ENCODE results near the gene CD200. TPM values are rescaled to one million over a fixed set of nuclear protein-coding genes. Genes with fewer than 3 reads are reported as not detected.

Gene CD200
- total and polyA plus RNA-seq, 7 donors, result 0.59 to 1.5 (median 0.68) TPM

DNA sequence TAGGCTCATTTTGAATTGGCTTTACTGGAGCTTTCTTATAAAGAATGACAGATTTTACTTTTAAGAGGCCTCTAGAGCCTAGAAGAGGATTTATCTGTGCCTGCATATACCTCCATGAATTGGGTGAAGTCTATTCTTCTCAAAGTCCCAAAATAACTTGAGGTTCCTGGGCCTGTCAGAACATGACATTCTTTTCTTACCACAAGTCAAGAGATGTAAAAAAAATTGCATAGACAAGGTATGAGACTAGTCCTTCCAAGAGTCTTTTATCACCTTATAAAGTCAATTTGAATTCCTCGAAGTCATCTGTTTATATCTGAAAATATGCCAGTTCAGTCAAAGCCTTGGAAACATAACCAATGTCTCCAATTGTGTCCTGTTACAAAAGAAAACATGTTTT lies 17.2 kb upstream of the CD200 start:
- Histone ChIP-seq H3K27ac (no peak overlapping the region), H3K4me3 (no peak overlapping the region), H3K4me1 (no peaks in the 10 kb centered on the region), H3K36me3 (ENCODE audit: insufficient read depth in 1 of 2, low read depth in 1 of 2) (no peaks in the 10 kb centered on the region), H3K9me3 (peaks cover 3% of the 10 kb centered on the region), H3K27me3 (ENCODE audit: insufficient read depth in 3 of 3, low read length in 2 of 3) (no peaks in the 10 kb centered on the region)
- intact Hi-C loops (cut with DNase I), result no loop called here
- 47 to 100% (median 95%) methylated on average over 1 of the region's 1 CpG for WGBS, 3 donors
- TF ChIP-seq, protein P1, sequence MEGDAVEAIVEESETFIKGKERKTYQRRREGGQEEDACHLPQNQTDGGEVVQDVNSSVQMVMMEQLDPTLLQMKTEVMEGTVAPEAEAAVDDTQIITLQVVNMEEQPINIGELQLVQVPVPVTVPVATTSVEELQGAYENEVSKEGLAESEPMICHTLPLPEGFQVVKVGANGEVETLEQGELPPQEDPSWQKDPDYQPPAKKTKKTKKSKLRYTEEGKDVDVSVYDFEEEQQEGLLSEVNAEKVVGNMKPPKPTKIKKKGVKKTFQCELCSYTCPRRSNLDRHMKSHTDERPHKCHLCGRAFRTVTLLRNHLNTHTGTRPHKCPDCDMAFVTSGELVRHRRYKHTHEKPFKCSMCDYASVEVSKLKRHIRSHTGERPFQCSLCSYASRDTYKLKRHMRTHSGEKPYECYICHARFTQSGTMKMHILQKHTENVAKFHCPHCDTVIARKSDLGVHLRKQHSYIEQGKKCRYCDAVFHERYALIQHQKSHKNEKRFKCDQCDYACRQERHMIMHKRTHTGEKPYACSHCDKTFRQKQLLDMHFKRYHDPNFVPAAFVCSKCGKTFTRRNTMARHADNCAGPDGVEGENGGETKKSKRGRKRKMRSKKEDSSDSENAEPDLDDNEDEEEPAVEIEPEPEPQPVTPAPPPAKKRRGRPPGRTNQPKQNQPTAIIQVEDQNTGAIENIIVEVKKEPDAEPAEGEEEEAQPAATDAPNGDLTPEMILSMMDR (IDR thresholded peaks at IDR 0.05), result no peak
- ATAC-seq (no peak), DNase-seq (no peak)

DNA sequence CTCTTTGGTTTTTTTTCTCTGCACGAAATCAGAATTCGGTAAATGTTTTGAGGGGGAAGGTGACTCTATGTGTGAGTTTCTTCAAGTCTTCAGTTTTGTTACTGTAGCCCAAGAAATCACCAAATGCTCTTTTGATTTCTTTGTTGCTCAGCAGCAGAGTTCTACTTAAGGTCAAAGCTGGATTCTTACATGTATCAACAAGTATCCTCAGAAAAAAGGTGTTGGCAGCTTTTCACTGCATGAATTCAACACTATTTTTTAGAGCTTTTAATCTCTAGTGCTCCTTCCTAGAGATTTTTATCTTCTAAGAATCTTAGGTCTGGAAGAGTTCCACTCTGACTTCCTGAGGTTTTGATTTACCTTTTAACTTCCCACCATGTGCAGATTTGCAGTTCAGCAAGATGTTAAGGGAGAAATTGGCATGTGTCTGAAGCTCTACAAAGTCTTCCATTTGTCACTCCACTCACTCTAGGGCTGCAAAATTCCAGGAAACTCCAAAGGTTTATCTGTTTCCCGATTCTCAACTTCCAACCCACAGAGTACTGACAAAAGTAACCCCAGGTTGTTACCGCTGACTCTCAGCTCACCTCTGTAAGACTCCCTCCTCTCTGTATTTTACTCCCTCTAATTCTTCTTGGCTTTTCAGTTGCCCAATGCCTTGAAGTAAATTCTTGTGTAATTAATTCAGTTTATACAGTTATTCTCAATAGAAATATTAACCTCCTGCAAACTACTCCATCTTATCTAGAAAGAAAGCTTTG lies 13.3 kb upstream of the CD200 start:
- intact Hi-C loops (cut with DNase I), result loop anchor here in 1 of 2 donors (10.0 kb wide), 1 partner anchor 195 kb away; no protein-coding TSS in a partner anchor
- ATAC-seq (no peak), DNase-seq (no peak)
- Histone ChIP-seq H3K9me3 (peaks cover 3% of the 10 kb centered on the region), H3K4me1 (no peaks in the 10 kb centered on the region), H3K27me3 (ENCODE audit: insufficient read depth in 3 of 3, low read length in 2 of 3) (no peaks in the 10 kb centered on the region), H3K36me3 (ENCODE audit: insufficient read depth in 1 of 2, low read depth in 1 of 2) (no peaks in the 10 kb centered on the region), H3K4me3 (no peak overlapping the region), H3K27ac (no peak overlapping the region)
- TF ChIP-seq, protein P1 (IDR thresholded peaks at IDR 0.05), result no peak
- 71 to 78% (median 74%) methylated on average over 4 of the region's 4 CpGs for WGBS, 3 donors

DNA sequence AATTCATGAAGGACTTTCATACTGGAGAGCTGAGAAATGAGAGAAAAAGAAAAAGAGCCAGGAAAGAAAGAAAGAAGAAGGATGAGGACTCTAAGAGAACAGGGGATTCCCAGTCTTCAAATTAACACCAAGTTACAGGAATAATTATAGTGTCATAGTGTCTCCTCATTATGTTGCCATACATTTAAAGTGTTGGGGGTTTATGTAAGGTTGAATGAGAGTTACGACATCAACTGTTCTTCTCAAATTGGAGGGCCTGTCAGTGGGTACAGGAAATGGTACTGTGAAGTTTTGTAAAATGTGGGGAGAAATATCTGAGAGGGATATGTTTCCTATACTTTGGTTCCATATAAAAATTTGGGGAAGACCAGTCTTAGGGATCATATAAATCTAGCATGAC lies 12.3 kb upstream of the CD200 start:
- intact Hi-C loops (cut with DNase I), result loop anchor here in 1 of 2 donors (10.0 kb wide), 1 partner anchor 194 kb away; no protein-coding TSS in a partner anchor
- H3K27ac ChIP-seq, result no peak overlapping the region
- no peak overlapping the region for H3K4me3 ChIP-seq
- H3K4me1 ChIP-seq, result no peaks in the 10 kb centered on the region
- no peaks in the 10 kb centered on the region for H3K36me3 ChIP-seq (ENCODE audit: insufficient read depth in 1 of 2, low read depth in 1 of 2)
- DNase-seq, result no peak
- H3K9me3 ChIP-seq, result peaks cover 3% of the 10 kb centered on the region
- ATAC-seq, result no peak
- TF ChIP-seq, protein P1 (IDR thresholded peaks at IDR 0.05), result no peak
- 91 to 100% (median 93%) methylated on average over 1 of the region's 1 CpG for WGBS, 3 donors
- no peaks in the 10 kb centered on the region for H3K27me3 ChIP-seq (ENCODE audit: insufficient read depth in 3 of 3, low read length in 2 of 3)

GRCh38 chr3:112321867-112322652 lies 10.9 kb upstream of the CD200 start:
- H3K27ac ChIP-seq, result no peak overlapping the region
- WGBS, 3 donors, result 42 to 53% (median 49%) methylated on average over 5 of the region's 5 CpGs

More at GRCh38 chr3:112321867-112322652, 10.9 kb upstream of the CD200 start:
- H3K36me3 ChIP-seq (ENCODE audit: insufficient read depth in 1 of 2, low read depth in 1 of 2), result no peaks in the 10 kb centered on the region
- intact Hi-C loops (cut with DNase I), result loop anchor here in 1 of 2 donors (10.0 kb wide), 1 partner anchor 193 kb away; no protein-coding TSS in a partner anchor
- no peaks in the 10 kb centered on the region for H3K4me1 ChIP-seq
- no peak overlapping the region for H3K4me3 ChIP-seq
- no peak for DNase-seq
- ATAC-seq, result no peak
- H3K9me3 ChIP-seq, result no peaks in the 10 kb centered on the region
- TF ChIP-seq, protein P1 (IDR thresholded peaks at IDR 0.05), result no peak
- no peaks in the 10 kb centered on the region for H3K27me3 ChIP-seq (ENCODE audit: insufficient read depth in 3 of 3, low read length in 2 of 3)

Measured in psoas muscle (tissue), 8 donors.